Right atrium auricular region (tissue), 2 donors: ENCODE measurements around the gene CACNB4. TPM values are rescaled to one million over a fixed set of nuclear protein-coding genes. Genes with fewer than 3 reads are reported as not detected.

Source experiments
- DNase-seq: peaks from one replicate; pipeline ENCODE4 v3.0.0-alpha.2; 2019; ENCODE audit warnings: low spot score
- H3K27ac ChIP-seq, 2 donors: fragments of 200-600 bp; sonication (generic); 1 replicate in 1 of 2; 2 replicates in 1 of 2; pipeline ENCODE4 v1.5.1; 2016 to 2019
- H3K27me3 ChIP-seq, 2 donors: fragments of 200-600 bp; sonication (generic); one replicate each; pipeline versions ENCODE4 v1.5.1 to v1.6.0; 2017 to 2019
- H3K36me3 ChIP-seq: fragments of 200-600 bp; sonication (generic); one replicate; pipeline ENCODE4 v1.5.1; 2016
- H3K4me1 ChIP-seq, 2 donors: fragments of 200-600 bp; sonication (generic); one replicate each; pipeline versions ENCODE4 v1.5.1 to v1.6.0; 2017 to 2019
- H3K4me3 ChIP-seq, 2 donors: fragments of 200-600 bp; sonication (generic); 1 replicate in 1 of 2; 2 replicates in 1 of 2; pipeline ENCODE4 v1.5.1; 2017 to 2019; ENCODE audit warnings: mild to moderate bottlenecking in 1 of 2, moderate library complexity in 1 of 2
- H3K9me3 ChIP-seq, 2 donors: fragments of 200-600 bp; sonication (generic); one replicate each; pipeline ENCODE4 v1.5.1; 2019
- total RNA-seq, 2 donors: library from RNA; depleted of rRNA; stranded (reverse); fragments of >200 nt; gene quantifications; one replicate each; pipeline ENCODE4 v1.1.0, GENCODE V29; 2016
- TF ChIP-seq, protein P1 (sequence below), 2 donors: fragments of 200-600 bp; sonication (generic); IDR thresholded peaks; one replicate each; pipeline ENCODE4 v1.5.1; 2019; ENCODE audit warnings: antibody characterized with exemption in 2 of 2

The CACNB4 gene
- total RNA-seq, 2 donors from 2014 or later = 0.37 to 0.90 TPM

GRCh38 chr2:151816843-151817242, 282.0 kb downstream of the CACNB4 start:
- Histone ChIP-seq H3K36me3 (peaks cover 31% of the 10 kb centered on the region), H3K27ac (no peak overlapping the region), H3K27me3 (no peaks in the 10 kb centered on the region), H3K4me1 (peaks cover 0 to 32% of the 10 kb centered on the region in 2 donors), H3K4me3 (no peak overlapping the region), H3K9me3 (no peaks in the 10 kb centered on the region)
- TF ChIP-seq, protein P1, sequence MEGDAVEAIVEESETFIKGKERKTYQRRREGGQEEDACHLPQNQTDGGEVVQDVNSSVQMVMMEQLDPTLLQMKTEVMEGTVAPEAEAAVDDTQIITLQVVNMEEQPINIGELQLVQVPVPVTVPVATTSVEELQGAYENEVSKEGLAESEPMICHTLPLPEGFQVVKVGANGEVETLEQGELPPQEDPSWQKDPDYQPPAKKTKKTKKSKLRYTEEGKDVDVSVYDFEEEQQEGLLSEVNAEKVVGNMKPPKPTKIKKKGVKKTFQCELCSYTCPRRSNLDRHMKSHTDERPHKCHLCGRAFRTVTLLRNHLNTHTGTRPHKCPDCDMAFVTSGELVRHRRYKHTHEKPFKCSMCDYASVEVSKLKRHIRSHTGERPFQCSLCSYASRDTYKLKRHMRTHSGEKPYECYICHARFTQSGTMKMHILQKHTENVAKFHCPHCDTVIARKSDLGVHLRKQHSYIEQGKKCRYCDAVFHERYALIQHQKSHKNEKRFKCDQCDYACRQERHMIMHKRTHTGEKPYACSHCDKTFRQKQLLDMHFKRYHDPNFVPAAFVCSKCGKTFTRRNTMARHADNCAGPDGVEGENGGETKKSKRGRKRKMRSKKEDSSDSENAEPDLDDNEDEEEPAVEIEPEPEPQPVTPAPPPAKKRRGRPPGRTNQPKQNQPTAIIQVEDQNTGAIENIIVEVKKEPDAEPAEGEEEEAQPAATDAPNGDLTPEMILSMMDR (IDR thresholded peaks at IDR 0.05) = no peak
- no peak for DNase-seq

GRCh38 chr2:151815821-151816489, 282.9 kb downstream of the CACNB4 start:
- Histone ChIP-seq H3K4me1 (peaks cover 0 to 32% of the 10 kb centered on the region in 2 donors), H3K27me3 (no peaks in the 10 kb centered on the region), H3K36me3 (peaks cover 39% of the 10 kb centered on the region), H3K4me3 (no peak overlapping the region), H3K9me3 (no peaks in the 10 kb centered on the region), H3K27ac (no peak overlapping the region)
- TF ChIP-seq, protein P1 (IDR thresholded peaks at IDR 0.05) = no peak
- no peak for DNase-seq

GRCh38 chr2:151810489-151810888, 288.4 kb downstream of the CACNB4 start:
- Histone ChIP-seq H3K27me3 (no peaks in the 10 kb centered on the region), H3K36me3 (peaks cover 56% of the 10 kb centered on the region), H3K9me3 (no peaks in the 10 kb centered on the region), H3K27ac (no peak overlapping the region), H3K4me1 (peaks cover 0 to 11% of the 10 kb centered on the region in 2 donors), H3K4me3 (no peak overlapping the region)
- TF ChIP-seq, protein P1 (IDR thresholded peaks at IDR 0.05) = no peak
- DNase-seq = no peak

DNA sequence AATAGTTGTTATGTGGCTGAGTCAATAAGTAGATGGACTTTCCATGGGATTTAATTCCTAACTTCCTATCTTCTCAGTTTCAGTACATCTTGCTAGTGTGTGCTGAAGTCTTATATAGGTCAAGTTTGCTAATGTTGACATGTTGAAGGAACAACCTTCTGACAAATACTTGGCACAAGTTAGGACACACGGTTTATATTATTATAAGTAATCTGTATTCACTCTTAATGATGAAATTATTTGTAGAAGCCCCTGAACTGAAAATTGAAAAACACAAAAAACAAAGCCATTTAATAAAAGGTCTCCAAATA, 289.8 kb downstream of the CACNB4 start:
- Histone ChIP-seq H3K27me3 (no peaks in the 10 kb centered on the region), H3K9me3 (no peaks in the 10 kb centered on the region), H3K27ac (no peak overlapping the region), H3K36me3 (peaks cover 63% of the 10 kb centered on the region), H3K4me1 (peaks cover 0 to 11% of the 10 kb centered on the region in 2 donors), H3K4me3 (no peak overlapping the region)
- TF ChIP-seq, protein P1 (IDR thresholded peaks at IDR 0.05) = no peak
- no peak for DNase-seq

DNA sequence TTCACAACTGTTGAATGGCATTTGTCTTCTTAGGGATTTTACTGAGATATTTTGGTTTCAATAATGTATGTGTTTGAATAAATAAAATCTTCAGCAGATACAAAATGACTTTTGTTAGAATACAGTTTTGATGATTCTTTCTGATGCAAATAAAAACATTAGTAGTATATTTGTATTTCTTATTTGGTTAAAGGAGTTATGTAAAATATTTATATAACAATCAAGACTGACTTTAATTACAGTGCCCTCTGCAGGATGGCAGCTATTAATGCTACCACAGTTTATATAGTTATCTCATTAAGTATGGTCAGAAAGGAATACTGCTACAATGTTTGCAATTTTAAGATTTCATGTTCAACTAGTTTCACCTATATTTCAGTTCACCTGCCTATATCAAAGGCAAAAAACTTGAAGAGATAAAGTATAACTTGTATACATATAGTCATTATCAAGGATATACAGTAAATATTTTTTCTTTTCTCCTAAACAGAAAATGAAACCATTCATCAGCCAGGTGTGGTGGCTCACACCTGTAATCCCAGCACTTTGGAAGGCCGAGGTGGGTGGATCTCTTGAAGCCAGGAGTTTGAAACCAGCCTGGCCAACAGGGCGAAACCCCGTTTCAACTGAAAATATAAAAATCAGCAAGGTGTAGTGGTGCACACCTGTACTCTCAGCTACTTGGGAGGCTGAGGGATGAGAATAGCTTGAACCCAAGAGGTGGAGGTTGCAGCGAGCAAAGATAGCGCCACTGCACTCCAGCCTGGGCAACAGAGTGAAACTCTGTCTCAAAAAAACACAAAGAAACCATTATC, 290.4 kb downstream of the CACNB4 start:
- no peak overlapping the region for H3K27ac ChIP-seq
- TF ChIP-seq, protein P1 (IDR thresholded peaks at IDR 0.05) = peak; percentile 43 to 63
- peaks cover 0 to 11% of the 10 kb centered on the region in 2 donors for H3K4me1 ChIP-seq
- DNase-seq = no peak
- H3K36me3 ChIP-seq = peaks cover 58% of the 10 kb centered on the region
- no peaks in the 10 kb centered on the region for H3K9me3 ChIP-seq
- H3K4me3 ChIP-seq = no peak overlapping the region
- H3K27me3 ChIP-seq = no peaks in the 10 kb centered on the region
